Measurements from ENCODE around the gene RPL36. TPM values are rescaled to one million over a fixed set of nuclear protein-coding genes. Genes with fewer than 3 reads are reported as not detected.
A peak's percentile ranks its signal among the peaks of the same experiment; 100 is the strongest.

The RPL36 gene
- total and polyA plus RNA-seq, 10 donors = 294 to 2,825 (median 805) TPM

GRCh38 chr19:5711713-5712161, 21.6 kb downstream of the RPL36 start:
- Histone ChIP-seq H3K4me3 (no peak overlapping the region), H3K27ac (no peak overlapping the region), H3K4me1 (peaks cover 0 to 11% (median 2%) of the 10 kb centered on the region in 6 donors), H3K9me3 (no peaks in the 10 kb centered on the region), H3K27me3 (replicated peaks in 1 of 7) (no peaks in the 10 kb centered on the region), H3K36me3 (peaks cover 3 to 91% (median 76%) of the 10 kb centered on the region in 6 donors)
- 87 to 94% (median 92%) methylated on average over 25 of the region's 25 CpGs for WGBS, 5 donors
- DNase-seq = no peak
- TF ChIP-seq POLR2A (IDR thresholded peaks at IDR 0.05) (no peak), POLR2AphosphoS5 (IDR thresholded peaks at IDR 0.05) (peak in 1 of 3 donors; percentile 36), CTCF (IDR thresholded peaks at IDR 0.05 in 8 of 11, conservative IDR thresholded peaks at IDR 0.05 in 3 of 11) (no peak)
- intact Hi-C loops (cut with DNase I; ENCODE audit: low total_unique reads) = no loop called here

- peaks cover 6 to 26% (median 15%) of the 10 kb centered on the region in 6 donors for H3K4me1 ChIP-seq
- 93 to 98% (median 94%) methylated on average over 9 of the region's 9 CpGs for WGBS, 5 donors
- H3K36me3 ChIP-seq = peaks cover 3 to 89% (median 61%) of the 10 kb centered on the region in 6 donors
- H3K9me3 ChIP-seq = no peaks in the 10 kb centered on the region
- intact Hi-C loops (cut with DNase I; ENCODE audit: low total_unique reads) = no loop called here
- no peak for DNase-seq
- no peak for TF ChIP-seq CTCF (IDR thresholded peaks at IDR 0.05 in 8 of 11, conservative IDR thresholded peaks at IDR 0.05 in 3 of 11)
- no peak for TF ChIP-seq POLR2A (IDR thresholded peaks at IDR 0.05)
- TF ChIP-seq POLR2AphosphoS5 (IDR thresholded peaks at IDR 0.05) = no peak
- H3K27ac ChIP-seq = no peak overlapping the region
- H3K4me3 ChIP-seq = no peak overlapping the region
- H3K27me3 ChIP-seq (replicated peaks in 1 of 7) = no peaks in the 10 kb centered on the region
Measured at GRCh38 chr19:5713228-5713627, 23.1 kb downstream of the RPL36 start.

- Histone ChIP-seq H3K27ac (no peak overlapping the region), H3K27me3 (replicated peaks in 1 of 7) (no peaks in the 10 kb centered on the region), H3K4me3 (no peak overlapping the region), H3K4me1 (peaks cover 18 to 41% (median 30%) of the 10 kb centered on the region in 6 donors), H3K36me3 (peaks cover 3 to 73% (median 46%) of the 10 kb centered on the region in 6 donors), H3K9me3 (no peaks in the 10 kb centered on the region)
- no peak for DNase-seq
- 90 to 96% (median 95%) methylated on average over 10 of the region's 10 CpGs for WGBS, 5 donors
- TF ChIP-seq CTCF (IDR thresholded peaks at IDR 0.05 in 8 of 11, conservative IDR thresholded peaks at IDR 0.05 in 3 of 11) (no peak), POLR2A (IDR thresholded peaks at IDR 0.05) (no peak), POLR2AphosphoS5 (IDR thresholded peaks at IDR 0.05) (no peak)
- intact Hi-C loops (cut with DNase I; ENCODE audit: low total_unique reads) = no loop called here
Measured at GRCh38 chr19:5714816-5715215, 24.7 kb downstream of the RPL36 start.

- no peak for DNase-seq
- Histone ChIP-seq H3K27me3 (replicated peaks in 1 of 7) (no peaks in the 10 kb centered on the region), H3K4me3 (no peak overlapping the region), H3K4me1 (peaks cover 18 to 52% (median 37%) of the 10 kb centered on the region in 6 donors), H3K27ac (no peak overlapping the region), H3K9me3 (no peaks in the 10 kb centered on the region), H3K36me3 (peaks cover 0 to 48% (median 21%) of the 10 kb centered on the region in 6 donors)
- intact Hi-C loops (cut with DNase I; ENCODE audit: low total_unique reads) = no loop called here
- 80 to 90% (median 84%) methylated on average over 8 of the region's 8 CpGs for WGBS, 5 donors
- no peak for TF ChIP-seq POLR2AphosphoS5 (IDR thresholded peaks at IDR 0.05)
Measured at GRCh38 chr19:5717215-5717935, 27.3 kb downstream of the RPL36 start.
